Measurements from ENCODE around the gene SULT1B1. TPM values are rescaled to one million over a fixed set of nuclear protein-coding genes. Genes with fewer than 3 reads are reported as not detected.
"Not testable (repeated sequence)": the region's sequence is repeated elsewhere in the genome, so short reads cannot be mapped to it uniquely, and the experiment has no call there.

SULT1B1 gene
- polyA plus RNA-seq, 2 donors: 0.26 to 0.41 TPM

DNA sequence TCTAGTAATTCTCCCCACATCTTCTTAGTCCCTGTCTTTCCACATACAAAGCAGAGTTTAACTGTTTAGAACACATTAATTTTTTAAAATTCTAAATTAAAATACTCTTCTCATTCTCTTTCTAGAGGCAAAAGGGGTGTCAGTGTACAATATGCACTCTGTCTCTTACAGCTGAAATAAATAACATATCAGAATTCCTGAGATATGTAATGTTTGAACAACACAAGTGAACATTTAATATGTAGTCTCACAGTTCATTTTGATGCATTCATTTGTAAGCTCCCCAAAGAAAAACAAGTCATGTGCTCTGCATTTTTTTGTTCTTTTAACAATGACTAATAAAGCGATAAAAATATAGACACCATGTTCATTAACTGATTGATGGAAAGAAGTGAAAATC, 19.7 kb upstream of the SULT1B1 start:
- no peaks in the 10 kb centered on the region for H3K27me3 ChIP-seq (ENCODE audit: control insufficient read depth in 1 of 2, insufficient read depth in 2 of 2, low read length in 2 of 2)
- H3K4me1 ChIP-seq (ENCODE audit: control insufficient read depth in 2 of 2, insufficient read depth in 2 of 2, low read length in 1 of 2): no peaks in the 10 kb centered on the region
- WGBS, 2 donors: 90 to 92% methylated on average over 1 of the region's 1 CpG
- no peak overlapping the region for H3K4me3 ChIP-seq (ENCODE audit: low read depth in 1 of 2, low read length in 2 of 2)
- peaks cover 0 to 4% of the 10 kb centered on the region in 2 donors for H3K9me3 ChIP-seq (ENCODE audit: control insufficient read depth in 2 of 2, insufficient read depth in 1 of 2, low read depth in 1 of 2, low read length in 1 of 2)
- no peak overlapping the region for H3K27ac ChIP-seq (ENCODE audit: low read depth in 2 of 2, low read length in 1 of 2)
- no peaks in the 10 kb centered on the region for H3K36me3 ChIP-seq (ENCODE audit: control insufficient read depth in 2 of 2, insufficient read depth in 2 of 2, low read length in 1 of 2)

DNA sequence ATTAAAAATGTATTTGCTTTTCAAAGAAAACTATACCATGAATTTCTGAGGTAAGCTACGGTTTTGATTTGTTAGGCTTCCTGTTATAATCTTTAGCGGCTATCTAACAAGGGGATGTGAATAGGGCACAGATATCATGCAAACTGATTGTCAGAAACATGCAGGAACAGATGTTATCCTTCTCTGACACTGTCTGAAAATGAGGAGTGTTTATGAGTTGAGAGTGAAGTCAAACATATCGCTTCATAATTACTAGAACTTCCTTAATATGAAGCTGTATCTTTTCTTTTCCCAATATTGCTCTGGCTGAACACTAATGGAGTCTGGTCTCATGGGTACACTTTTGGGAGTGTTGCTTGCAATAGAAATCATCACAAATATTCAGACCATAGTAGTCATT, 16.3 kb upstream of the SULT1B1 start:
- Histone ChIP-seq H3K9me3 (ENCODE audit: control insufficient read depth in 2 of 2, insufficient read depth in 1 of 2, low read depth in 1 of 2, low read length in 1 of 2) (no peaks in the 10 kb centered on the region), H3K4me3 (ENCODE audit: low read depth in 1 of 2, low read length in 2 of 2) (no peak overlapping the region), H3K4me1 (ENCODE audit: control insufficient read depth in 2 of 2, insufficient read depth in 2 of 2, low read length in 1 of 2) (no peaks in the 10 kb centered on the region), H3K36me3 (ENCODE audit: control insufficient read depth in 2 of 2, insufficient read depth in 2 of 2, low read length in 1 of 2) (no peaks in the 10 kb centered on the region), H3K27me3 (ENCODE audit: control insufficient read depth in 1 of 2, insufficient read depth in 2 of 2, low read length in 2 of 2) (no peaks in the 10 kb centered on the region), H3K27ac (ENCODE audit: low read depth in 2 of 2, low read length in 1 of 2) (no peak overlapping the region)
- WGBS, 2 donors: 66 to 69% methylated on average over 3 of the region's 3 CpGs

DNA sequence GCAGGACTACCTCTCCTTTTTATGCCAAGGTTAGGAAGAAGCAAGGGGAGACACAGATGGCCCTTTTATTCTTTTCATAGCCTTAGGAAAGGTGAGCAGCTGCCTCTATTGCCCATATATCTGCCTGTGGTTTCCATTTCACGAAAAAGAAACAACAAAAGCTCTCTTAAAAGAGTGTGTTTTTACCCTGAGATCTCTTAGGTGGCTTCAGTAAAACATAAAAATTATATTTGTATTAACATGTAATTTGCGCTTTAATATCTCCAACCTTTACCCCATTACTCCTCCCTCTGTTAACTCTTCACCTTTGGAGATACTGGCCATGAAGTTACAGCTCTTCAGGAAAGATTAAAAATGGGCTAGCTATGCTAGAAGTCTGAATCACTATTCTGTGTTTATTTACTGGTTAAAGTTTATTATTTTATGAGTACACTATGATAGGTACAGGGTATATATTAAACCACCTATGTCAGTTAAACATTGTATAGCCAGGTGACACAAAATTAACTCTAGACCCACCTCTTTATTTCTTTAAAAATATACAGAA, 15.0 kb upstream of the SULT1B1 start:
- 73 to 91% methylated on average over 2 of the region's 2 CpGs for WGBS, 2 donors
- Histone ChIP-seq H3K4me3 (ENCODE audit: low read depth in 1 of 2, low read length in 2 of 2) (no peak overlapping the region), H3K27me3 (ENCODE audit: control insufficient read depth in 1 of 2, insufficient read depth in 2 of 2, low read length in 2 of 2) (no peaks in the 10 kb centered on the region), H3K4me1 (ENCODE audit: control insufficient read depth in 2 of 2, insufficient read depth in 2 of 2, low read length in 1 of 2) (no peaks in the 10 kb centered on the region), H3K9me3 (ENCODE audit: control insufficient read depth in 2 of 2, insufficient read depth in 1 of 2, low read depth in 1 of 2, low read length in 1 of 2) (no peaks in the 10 kb centered on the region), H3K27ac (ENCODE audit: low read depth in 2 of 2, low read length in 1 of 2) (no peak overlapping the region), H3K36me3 (ENCODE audit: control insufficient read depth in 2 of 2, insufficient read depth in 2 of 2, low read length in 1 of 2) (no peaks in the 10 kb centered on the region)

DNA sequence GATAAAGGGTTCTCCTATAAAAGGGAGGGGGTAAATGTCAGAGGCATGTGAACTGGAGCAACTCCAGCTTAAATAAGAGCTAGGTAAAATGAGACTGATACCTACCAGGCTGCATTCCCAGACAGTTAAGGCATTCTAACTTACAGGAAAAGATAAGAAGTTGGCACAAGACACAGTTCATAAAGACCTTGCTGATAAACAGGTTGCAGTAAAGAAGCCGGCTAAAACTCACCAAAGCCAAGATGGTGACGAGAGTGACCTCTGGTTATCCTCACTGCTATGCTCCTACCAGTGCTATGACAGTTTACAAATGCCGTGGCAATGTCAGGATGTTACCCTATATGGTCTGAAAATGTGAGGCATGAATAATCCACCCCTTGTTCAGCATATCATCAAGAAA, 13.1 kb upstream of the SULT1B1 start:
- H3K27me3 ChIP-seq (ENCODE audit: control insufficient read depth in 1 of 2, insufficient read depth in 2 of 2, low read length in 2 of 2): no peaks in the 10 kb centered on the region
- no peaks in the 10 kb centered on the region for H3K36me3 ChIP-seq (ENCODE audit: control insufficient read depth in 2 of 2, insufficient read depth in 2 of 2, low read length in 1 of 2)
- H3K4me1 ChIP-seq (ENCODE audit: control insufficient read depth in 2 of 2, insufficient read depth in 2 of 2, low read length in 1 of 2): no peaks in the 10 kb centered on the region
- H3K9me3 ChIP-seq (ENCODE audit: control insufficient read depth in 2 of 2, insufficient read depth in 1 of 2, low read depth in 1 of 2, low read length in 1 of 2): no peaks in the 10 kb centered on the region
- H3K4me3 ChIP-seq (ENCODE audit: low read depth in 1 of 2, low read length in 2 of 2): no peak overlapping the region
- no peak overlapping the region for H3K27ac ChIP-seq (ENCODE audit: low read depth in 2 of 2, low read length in 1 of 2)
- 65 to 89% methylated on average over 3 of the region's 3 CpGs for WGBS, 2 donors

DNA sequence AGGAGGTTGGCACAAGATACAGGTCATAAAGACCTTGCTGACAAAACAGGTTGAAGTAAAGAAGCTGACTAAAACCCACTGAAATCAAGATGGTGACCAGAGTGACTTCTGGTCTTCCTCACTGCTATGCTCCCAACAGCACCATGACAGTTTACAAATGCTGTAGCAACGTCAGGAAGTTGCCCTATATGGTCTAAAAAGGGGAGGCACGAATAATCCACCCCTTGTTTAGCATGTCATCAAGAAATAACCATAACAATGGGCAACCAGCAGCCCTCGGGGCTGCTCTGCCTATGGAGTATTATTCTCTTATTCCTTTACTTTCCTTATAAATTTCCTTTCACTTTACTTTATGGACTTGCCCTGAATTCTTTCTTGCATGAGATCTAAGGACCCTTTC, 8.1 kb upstream of the SULT1B1 start:
- not testable (repeated sequence) for H3K36me3 ChIP-seq (ENCODE audit: control insufficient read depth in 2 of 2, insufficient read depth in 2 of 2, low read length in 1 of 2); H3K4me1 ChIP-seq (ENCODE audit: control insufficient read depth in 2 of 2, insufficient read depth in 2 of 2, low read length in 1 of 2); H3K9me3 ChIP-seq (ENCODE audit: control insufficient read depth in 2 of 2, insufficient read depth in 1 of 2, low read depth in 1 of 2, low read length in 1 of 2); H3K4me3 ChIP-seq (ENCODE audit: low read depth in 1 of 2, low read length in 2 of 2); H3K27me3 ChIP-seq (ENCODE audit: control insufficient read depth in 1 of 2, insufficient read depth in 2 of 2, low read length in 2 of 2); H3K27ac ChIP-seq (ENCODE audit: low read depth in 2 of 2, low read length in 1 of 2)
- 71 to 76% methylated on average over 3 of the region's 3 CpGs for WGBS, 2 donors

DNA sequence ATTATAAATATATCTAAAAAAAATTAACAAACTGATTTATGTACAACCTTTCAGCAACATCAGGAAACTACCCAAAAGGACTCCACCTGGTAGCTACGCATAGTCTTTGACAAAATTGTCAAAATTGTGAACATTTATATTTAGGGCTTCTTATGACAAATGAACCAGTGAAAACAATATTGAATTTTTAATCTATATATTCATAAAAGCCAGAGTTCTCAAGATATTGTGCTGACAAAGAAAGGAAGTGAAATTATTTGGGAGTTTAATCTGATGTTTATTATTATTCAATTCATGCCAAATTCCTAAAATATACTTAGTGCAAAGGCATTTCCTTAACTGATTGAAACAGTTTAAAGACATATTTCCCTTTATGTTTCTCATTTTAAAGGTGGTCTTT, 5.3 kb upstream of the SULT1B1 start:
- Histone ChIP-seq H3K9me3 (ENCODE audit: control insufficient read depth in 2 of 2, insufficient read depth in 1 of 2, low read depth in 1 of 2, low read length in 1 of 2) (no peaks in the 10 kb centered on the region), H3K27ac (ENCODE audit: low read depth in 2 of 2, low read length in 1 of 2) (no peak overlapping the region), H3K27me3 (ENCODE audit: control insufficient read depth in 1 of 2, insufficient read depth in 2 of 2, low read length in 2 of 2) (no peaks in the 10 kb centered on the region), H3K4me1 (ENCODE audit: control insufficient read depth in 2 of 2, insufficient read depth in 2 of 2, low read length in 1 of 2) (no peaks in the 10 kb centered on the region), H3K4me3 (ENCODE audit: low read depth in 1 of 2, low read length in 2 of 2) (no peak overlapping the region), H3K36me3 (ENCODE audit: control insufficient read depth in 2 of 2, insufficient read depth in 2 of 2, low read length in 1 of 2) (no peaks in the 10 kb centered on the region)
- 92 to 93% methylated on average over 1 of the region's 1 CpG for WGBS, 2 donors

DNA sequence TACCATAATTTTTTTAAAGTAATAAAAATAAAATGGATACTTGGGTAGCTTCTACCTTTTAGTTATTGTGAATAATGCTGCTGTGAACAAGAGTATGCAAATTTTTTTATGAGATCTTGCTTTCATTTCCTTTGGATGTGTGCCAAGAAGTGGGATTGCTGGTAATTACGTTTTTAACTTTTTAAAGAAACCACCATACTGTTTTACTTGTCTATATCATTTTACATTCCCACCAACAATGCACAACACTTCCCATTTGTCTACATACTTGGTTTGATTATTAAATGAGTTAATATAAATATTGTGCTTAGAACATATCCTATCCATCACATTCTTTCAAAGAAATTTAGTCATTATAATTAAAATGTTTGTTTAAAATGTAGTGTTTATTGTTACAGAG, 3.9 kb upstream of the SULT1B1 start:
- 8 to 10% methylated on average over 1 of the region's 1 CpG for WGBS, 2 donors
- Histone ChIP-seq H3K27ac (ENCODE audit: low read depth in 2 of 2, low read length in 1 of 2) (no peak overlapping the region), H3K27me3 (ENCODE audit: control insufficient read depth in 1 of 2, insufficient read depth in 2 of 2, low read length in 2 of 2) (no peaks in the 10 kb centered on the region), H3K4me3 (ENCODE audit: low read depth in 1 of 2, low read length in 2 of 2) (no peak overlapping the region), H3K9me3 (ENCODE audit: control insufficient read depth in 2 of 2, insufficient read depth in 1 of 2, low read depth in 1 of 2, low read length in 1 of 2) (no peaks in the 10 kb centered on the region), H3K4me1 (ENCODE audit: control insufficient read depth in 2 of 2, insufficient read depth in 2 of 2, low read length in 1 of 2) (no peaks in the 10 kb centered on the region), H3K36me3 (ENCODE audit: control insufficient read depth in 2 of 2, insufficient read depth in 2 of 2, low read length in 1 of 2) (no peaks in the 10 kb centered on the region)

DNA sequence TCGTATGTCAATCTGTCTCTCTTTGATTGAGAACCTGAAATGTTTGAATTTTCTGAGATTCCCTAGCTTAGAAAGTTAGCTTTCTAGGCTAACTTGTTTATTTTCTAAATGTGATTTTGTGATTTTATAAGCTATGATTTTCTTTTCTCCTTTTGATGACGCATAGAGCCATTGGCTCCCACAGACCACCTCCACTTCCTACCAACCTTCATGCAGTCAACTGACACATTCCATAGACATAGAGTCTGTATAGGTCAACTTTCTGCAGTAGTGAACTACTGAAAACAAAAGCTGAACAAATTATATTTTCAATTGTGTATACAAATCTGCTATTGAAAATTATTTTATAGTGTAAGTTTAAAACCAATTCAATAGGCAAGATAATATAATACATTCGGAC, 2.8 kb upstream of the SULT1B1 start:
- no peak overlapping the region for H3K27ac ChIP-seq (ENCODE audit: low read depth in 2 of 2, low read length in 1 of 2)
- H3K36me3 ChIP-seq (ENCODE audit: control insufficient read depth in 2 of 2, insufficient read depth in 2 of 2, low read length in 1 of 2): no peaks in the 10 kb centered on the region
- WGBS, 2 donors: 93% methylated on average over 3 of the region's 3 CpGs
- no peaks in the 10 kb centered on the region for H3K27me3 ChIP-seq (ENCODE audit: control insufficient read depth in 1 of 2, insufficient read depth in 2 of 2, low read length in 2 of 2)
- H3K4me1 ChIP-seq (ENCODE audit: control insufficient read depth in 2 of 2, insufficient read depth in 2 of 2, low read length in 1 of 2): no peaks in the 10 kb centered on the region
- no peak overlapping the region for H3K4me3 ChIP-seq (ENCODE audit: low read depth in 1 of 2, low read length in 2 of 2)
- no peaks in the 10 kb centered on the region for H3K9me3 ChIP-seq (ENCODE audit: control insufficient read depth in 2 of 2, insufficient read depth in 1 of 2, low read depth in 1 of 2, low read length in 1 of 2)

DNA sequence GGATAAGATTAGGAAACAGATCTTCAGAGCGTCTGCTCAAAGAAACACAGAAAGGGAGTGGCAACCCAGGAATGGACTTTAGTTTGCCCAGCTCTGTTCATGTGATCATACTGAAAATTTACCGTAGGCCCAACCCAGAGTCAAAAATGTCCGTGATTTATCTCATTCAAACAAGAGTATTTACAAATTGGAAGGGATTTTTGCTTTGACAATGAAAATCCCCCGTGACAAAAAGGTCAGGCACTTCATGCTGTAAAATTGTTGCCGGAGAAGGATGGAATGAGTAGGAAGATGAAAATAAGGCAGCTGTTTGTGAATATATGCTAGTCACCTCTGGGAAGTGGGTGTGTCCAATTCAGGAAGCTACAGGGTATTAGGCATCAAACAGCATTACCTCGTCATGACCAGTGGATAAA, 1.2 kb downstream of the SULT1B1 start:
- H3K27me3 ChIP-seq (ENCODE audit: control insufficient read depth in 1 of 2, insufficient read depth in 2 of 2, low read length in 2 of 2): no peaks in the 10 kb centered on the region
- 66 to 74% methylated on average over 6 of the region's 6 CpGs for WGBS, 2 donors
- no peaks in the 10 kb centered on the region for H3K9me3 ChIP-seq (ENCODE audit: control insufficient read depth in 2 of 2, insufficient read depth in 1 of 2, low read depth in 1 of 2, low read length in 1 of 2)
- no peaks in the 10 kb centered on the region for H3K36me3 ChIP-seq (ENCODE audit: control insufficient read depth in 2 of 2, insufficient read depth in 2 of 2, low read length in 1 of 2)
- no peak overlapping the region for H3K4me3 ChIP-seq (ENCODE audit: low read depth in 1 of 2, low read length in 2 of 2)
- H3K27ac ChIP-seq (ENCODE audit: low read depth in 2 of 2, low read length in 1 of 2): peak overlapping the region in 1 of 2 donors; percentile 31
- no peaks in the 10 kb centered on the region for H3K4me1 ChIP-seq (ENCODE audit: control insufficient read depth in 2 of 2, insufficient read depth in 2 of 2, low read length in 1 of 2)

DNA sequence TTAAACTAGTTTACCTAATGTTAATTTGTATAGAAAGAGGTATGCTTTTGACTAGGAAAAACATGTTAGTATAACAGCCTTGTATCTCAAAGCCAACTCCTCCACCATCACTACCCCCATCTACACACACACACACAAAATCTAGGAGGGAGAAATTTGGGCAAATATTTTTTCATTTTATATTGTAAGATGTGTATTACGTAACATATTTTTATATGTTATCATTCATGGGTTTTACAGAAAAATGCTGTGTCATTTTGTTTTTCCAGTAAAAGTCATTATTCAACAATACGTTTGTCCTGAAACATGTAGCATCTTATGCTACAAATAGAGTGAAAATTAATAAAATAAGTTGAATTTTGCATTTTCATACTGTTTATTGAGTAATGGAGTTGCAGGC, 3.0 kb downstream of the SULT1B1 start:
- no peaks in the 10 kb centered on the region for H3K4me1 ChIP-seq (ENCODE audit: control insufficient read depth in 2 of 2, insufficient read depth in 2 of 2, low read length in 1 of 2)
- H3K4me3 ChIP-seq (ENCODE audit: low read depth in 1 of 2, low read length in 2 of 2): no peak overlapping the region
- no peaks in the 10 kb centered on the region for H3K9me3 ChIP-seq (ENCODE audit: control insufficient read depth in 2 of 2, insufficient read depth in 1 of 2, low read depth in 1 of 2, low read length in 1 of 2)
- 88 to 95% methylated on average over 2 of the region's 2 CpGs for WGBS, 2 donors
- no peak overlapping the region for H3K27ac ChIP-seq (ENCODE audit: low read depth in 2 of 2, low read length in 1 of 2)
- no peaks in the 10 kb centered on the region for H3K27me3 ChIP-seq (ENCODE audit: control insufficient read depth in 1 of 2, insufficient read depth in 2 of 2, low read length in 2 of 2)
- no peaks in the 10 kb centered on the region for H3K36me3 ChIP-seq (ENCODE audit: control insufficient read depth in 2 of 2, insufficient read depth in 2 of 2, low read length in 1 of 2)

Data from esophagus (tissue), 2 donors.